HEK293 (cell line): ENCODE results near the gene EEF1AKMT3.

Experiments used
- CTCF ChIA-PET: fragments of 350-600 bp; formaldehyde crosslinking; extraction: SDS; loops from one replicate; lab custom pipeline; 2021; ENCODE audit warnings: antibody characterized with exemption; lab: Yijun Ruan, JAX
- POLR2A ChIA-PET: fragments of 300-600 bp; formaldehyde crosslinking; extraction: SDS; loops from one replicate; lab custom pipeline; 2020; ENCODE audit warnings: antibody characterized with exemption, inconsistent platforms; lab: Yijun Ruan, JAX
- H3K27ac ChIP-seq: fragments of 200-500 bp; sonication (Bioruptor generic); 2 replicates; pipeline ENCODE4 v1.5.1; 2014; ENCODE audit warnings: low read depth, low read length, control low read depth, inconsistent platforms; ENCODE audit errors: extremely low read depth
- H3K36me3 ChIP-seq, 2 experiments: fragments of 200-500 bp in 1 of 2; sonication (Bioruptor generic) in 1 of 2; 1 replicate in 1 of 2; 2 replicates in 1 of 2; pipeline ENCODE4 v1.5.1; 2014 to 2017; ENCODE audit warnings: inconsistent platforms in 2 of 2, low read length in 2 of 2; ENCODE audit not compliant: control insufficient read depth in 2 of 2, insufficient read depth in 1 of 2
- H3K4me1 ChIP-seq: fragments of 200-500 bp; sonication (Bioruptor generic); 2 replicates; pipeline ENCODE4 v1.5.1; 2014; ENCODE audit warnings: mild to moderate bottlenecking, low read length, inconsistent platforms; ENCODE audit not compliant: control insufficient read depth, insufficient read depth
- H3K4me3 ChIP-seq: 2 replicates; pipeline ENCODE4 v1.5.1; 2011; ENCODE audit warnings: low read depth, mild to moderate bottlenecking, control low read depth, low read length, moderate library complexity
- H3K9me3 ChIP-seq: fragments of 200-500 bp; sonication (Bioruptor generic); 2 replicates; pipeline ENCODE4 v1.5.1; 2014; ENCODE audit warnings: low read depth, low read length, inconsistent platforms; ENCODE audit not compliant: control insufficient read depth, insufficient read depth
- EGR2 ChIP-seq: fragments of 450-650 bp; formaldehyde crosslinking; IDR thresholded peaks from 2 replicates; pipeline ENCODE4 v1.5.1; 2016; ENCODE audit warnings: low read depth, missing biosample characterization, missing genetic modification characterization
- KLF1 ChIP-seq: fragments of 450-650 bp; formaldehyde crosslinking; IDR thresholded peaks from 2 replicates; pipeline ENCODE4 v1.5.1; 2016; ENCODE audit warnings: missing biosample characterization, missing genetic modification characterization
- KLF8 ChIP-seq: fragments of 450-650 bp; formaldehyde crosslinking; IDR thresholded peaks from 2 replicates; pipeline ENCODE4 v1.5.1; 2016; ENCODE audit warnings: missing biosample characterization, missing genetic modification characterization
- YY1 ChIP-seq: fragments of 450-650 bp; formaldehyde crosslinking; IDR thresholded peaks from 2 replicates; pipeline ENCODE4 v1.5.1; 2018; ENCODE audit warnings: missing biosample characterization, missing genetic modification characterization
- ZBTB1 ChIP-seq: fragments of 450-650 bp; formaldehyde crosslinking; IDR thresholded peaks from 2 replicates; pipeline ENCODE4 v1.5.1; 2016; ENCODE audit warnings: missing biosample characterization, missing genetic modification characterization
- ZBTB17 ChIP-seq: fragments of 450-650 bp; formaldehyde crosslinking; IDR thresholded peaks from 2 replicates; pipeline ENCODE4 v1.5.1; 2016; ENCODE audit warnings: missing biosample characterization, missing genetic modification characterization
- ZBTB8A ChIP-seq: fragments of 450-650 bp; formaldehyde crosslinking; IDR thresholded peaks from 2 replicates; pipeline ENCODE4 v1.5.1; 2016; ENCODE audit warnings: missing biosample characterization, missing genetic modification characterization
- ZFP37 ChIP-seq: fragments of 450-650 bp; formaldehyde crosslinking; IDR thresholded peaks from 2 replicates; pipeline ENCODE4 v1.5.1; 2016; ENCODE audit warnings: missing biosample characterization, missing genetic modification characterization
- ZFP69B ChIP-seq: fragments of 450-650 bp; formaldehyde crosslinking; IDR thresholded peaks from 2 replicates; pipeline ENCODE4 v1.5.1; 2016; ENCODE audit warnings: missing biosample characterization, missing genetic modification characterization
- ZNF23 ChIP-seq: fragments of 450-650 bp; formaldehyde crosslinking; IDR thresholded peaks from 2 replicates; pipeline ENCODE4 v1.5.1; 2016; ENCODE audit warnings: missing biosample characterization, missing genetic modification characterization, borderline replicate concordance
- ZNF239 ChIP-seq: fragments of 450-650 bp; formaldehyde crosslinking; IDR thresholded peaks from 2 replicates; pipeline ENCODE4 v1.5.1; 2016; ENCODE audit warnings: missing biosample characterization, missing genetic modification characterization
- ZNF311 ChIP-seq: fragments of 450-650 bp; formaldehyde crosslinking; IDR thresholded peaks from 2 replicates; pipeline ENCODE4 v1.5.1; 2017; ENCODE audit warnings: missing biosample characterization, missing genetic modification characterization, borderline replicate concordance
- ZNF473 ChIP-seq: fragments of 450-650 bp; formaldehyde crosslinking; IDR thresholded peaks from 2 replicates; pipeline ENCODE4 v1.5.1; 2017; ENCODE audit warnings: missing biosample characterization, missing genetic modification characterization
- ZNF510 ChIP-seq: fragments of 450-650 bp; formaldehyde crosslinking; IDR thresholded peaks from 2 replicates; pipeline ENCODE4 v1.5.1; 2018; ENCODE audit warnings: mild to moderate bottlenecking, missing genetic modification characterization, missing biosample characterization; ENCODE audit not compliant: insufficient replicate concordance
- ZNF561 ChIP-seq: fragments of 450-650 bp; IDR thresholded peaks from 2 replicates; pipeline ENCODE4 v1.5.1; 2018; ENCODE audit warnings: missing biosample characterization, missing genetic modification characterization, borderline replicate concordance
- ZNF624 ChIP-seq: fragments of 450-650 bp; formaldehyde crosslinking; IDR thresholded peaks from 2 replicates; pipeline ENCODE4 v1.5.1; 2017; ENCODE audit warnings: missing biosample characterization, missing genetic modification characterization
- ZNF660 ChIP-seq: fragments of 450-650 bp; IDR thresholded peaks from 2 replicates; pipeline ENCODE4 v1.5.1; 2018; ENCODE audit warnings: missing biosample characterization, mild to moderate bottlenecking, missing genetic modification characterization
- ZNF707 ChIP-seq: fragments of 450-650 bp; formaldehyde crosslinking; IDR thresholded peaks from 2 replicates; pipeline ENCODE4 v1.5.1; 2016; ENCODE audit warnings: missing biosample characterization, missing genetic modification characterization
- ZNF777 ChIP-seq: fragments of 450-650 bp; formaldehyde crosslinking; IDR thresholded peaks from 2 replicates; pipeline ENCODE4 v1.5.1; 2017; ENCODE audit warnings: missing biosample characterization, missing genetic modification characterization, borderline replicate concordance
- ZNF792 ChIP-seq: fragments of 450-650 bp; formaldehyde crosslinking; IDR thresholded peaks from 2 replicates; pipeline ENCODE4 v1.5.1; 2016; ENCODE audit warnings: missing biosample characterization, missing genetic modification characterization
- ZNF837 ChIP-seq: fragments of 450-650 bp; formaldehyde crosslinking; IDR thresholded peaks from 2 replicates; pipeline ENCODE4 v1.5.1; 2016; ENCODE audit warnings: missing biosample characterization, missing genetic modification characterization
- ZSCAN30 ChIP-seq: fragments of 450-650 bp; IDR thresholded peaks from 2 replicates; pipeline ENCODE4 v1.5.1; 2018; ENCODE audit warnings: missing biosample characterization, mild to moderate bottlenecking, missing genetic modification characterization, moderate library complexity
- TF ChIP-seq, protein P1 (sequence below): fragments of 450-650 bp; formaldehyde crosslinking; IDR thresholded peaks from 2 replicates; pipeline ENCODE4 v1.5.1; 2016; ENCODE audit warnings: missing biosample characterization, missing genetic modification characterization, borderline replicate concordance
- TF ChIP-seq, protein P2 (sequence below): fragments of 450-650 bp; formaldehyde crosslinking; IDR thresholded peaks from 2 replicates; pipeline ENCODE4 v1.5.1; 2016; ENCODE audit warnings: missing biosample characterization, missing genetic modification characterization

The EEF1AKMT3 gene

DNA sequence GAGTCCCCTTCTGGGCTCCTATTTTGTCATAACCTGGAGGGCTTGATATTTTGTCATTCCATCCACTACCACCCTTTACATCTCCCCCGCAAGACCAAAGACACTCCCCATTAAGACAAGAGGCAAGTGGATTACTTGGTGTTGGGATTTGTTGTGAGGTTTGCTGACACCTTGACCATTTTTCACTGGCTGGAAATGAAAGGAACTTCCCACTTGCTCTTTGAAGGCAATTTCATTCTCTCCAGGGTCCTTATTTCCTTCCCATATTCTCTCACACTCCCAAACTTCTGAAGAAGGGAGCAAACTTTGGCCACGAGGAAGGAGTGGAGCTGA is 48.8 kb upstream of the EEF1AKMT3 start:
- Histone ChIP-seq H3K9me3 (no peaks in the 10 kb centered on the region), H3K4me1 (no peaks in the 10 kb centered on the region), H3K36me3 (peaks cover 3 to 33% of the 10 kb centered on the region in 2 experiments; a peak in 2 of 3 replicates), H3K27ac (no peak overlapping the region), H3K4me3 (no peak overlapping the region)
- ChIA-PET POLR2A (interaction anchor here (2.0 to 2.3 kb wide), 2 partner anchors 12 to 21 kb away, joined by 6 to 7 read pairs; partner anchors contain the start of gene TSPAN31), CTCF (interaction anchor here (2.4 to 4.6 kb wide), 2 partner anchors 12 to 30 kb away, joined by 6 to 55 read pairs; partner anchors contain the start of gene OS9)
- TF ChIP-seq ZBTB8A (tag by site-specific recombination), result no peak
- no peak for TF ChIP-seq ZFP69B
- no peak for TF ChIP-seq ZNF660 (tag by site-specific recombination)
- no peak for TF ChIP-seq ZBTB17 (tag by site-specific recombination)
- no peak for TF ChIP-seq ZNF311 (tag by site-specific recombination)
- no peak for TF ChIP-seq ZFP37 (tag by site-specific recombination)
- TF ChIP-seq ZNF473 (tag by site-specific recombination), result no peak
- TF ChIP-seq, protein P1, sequence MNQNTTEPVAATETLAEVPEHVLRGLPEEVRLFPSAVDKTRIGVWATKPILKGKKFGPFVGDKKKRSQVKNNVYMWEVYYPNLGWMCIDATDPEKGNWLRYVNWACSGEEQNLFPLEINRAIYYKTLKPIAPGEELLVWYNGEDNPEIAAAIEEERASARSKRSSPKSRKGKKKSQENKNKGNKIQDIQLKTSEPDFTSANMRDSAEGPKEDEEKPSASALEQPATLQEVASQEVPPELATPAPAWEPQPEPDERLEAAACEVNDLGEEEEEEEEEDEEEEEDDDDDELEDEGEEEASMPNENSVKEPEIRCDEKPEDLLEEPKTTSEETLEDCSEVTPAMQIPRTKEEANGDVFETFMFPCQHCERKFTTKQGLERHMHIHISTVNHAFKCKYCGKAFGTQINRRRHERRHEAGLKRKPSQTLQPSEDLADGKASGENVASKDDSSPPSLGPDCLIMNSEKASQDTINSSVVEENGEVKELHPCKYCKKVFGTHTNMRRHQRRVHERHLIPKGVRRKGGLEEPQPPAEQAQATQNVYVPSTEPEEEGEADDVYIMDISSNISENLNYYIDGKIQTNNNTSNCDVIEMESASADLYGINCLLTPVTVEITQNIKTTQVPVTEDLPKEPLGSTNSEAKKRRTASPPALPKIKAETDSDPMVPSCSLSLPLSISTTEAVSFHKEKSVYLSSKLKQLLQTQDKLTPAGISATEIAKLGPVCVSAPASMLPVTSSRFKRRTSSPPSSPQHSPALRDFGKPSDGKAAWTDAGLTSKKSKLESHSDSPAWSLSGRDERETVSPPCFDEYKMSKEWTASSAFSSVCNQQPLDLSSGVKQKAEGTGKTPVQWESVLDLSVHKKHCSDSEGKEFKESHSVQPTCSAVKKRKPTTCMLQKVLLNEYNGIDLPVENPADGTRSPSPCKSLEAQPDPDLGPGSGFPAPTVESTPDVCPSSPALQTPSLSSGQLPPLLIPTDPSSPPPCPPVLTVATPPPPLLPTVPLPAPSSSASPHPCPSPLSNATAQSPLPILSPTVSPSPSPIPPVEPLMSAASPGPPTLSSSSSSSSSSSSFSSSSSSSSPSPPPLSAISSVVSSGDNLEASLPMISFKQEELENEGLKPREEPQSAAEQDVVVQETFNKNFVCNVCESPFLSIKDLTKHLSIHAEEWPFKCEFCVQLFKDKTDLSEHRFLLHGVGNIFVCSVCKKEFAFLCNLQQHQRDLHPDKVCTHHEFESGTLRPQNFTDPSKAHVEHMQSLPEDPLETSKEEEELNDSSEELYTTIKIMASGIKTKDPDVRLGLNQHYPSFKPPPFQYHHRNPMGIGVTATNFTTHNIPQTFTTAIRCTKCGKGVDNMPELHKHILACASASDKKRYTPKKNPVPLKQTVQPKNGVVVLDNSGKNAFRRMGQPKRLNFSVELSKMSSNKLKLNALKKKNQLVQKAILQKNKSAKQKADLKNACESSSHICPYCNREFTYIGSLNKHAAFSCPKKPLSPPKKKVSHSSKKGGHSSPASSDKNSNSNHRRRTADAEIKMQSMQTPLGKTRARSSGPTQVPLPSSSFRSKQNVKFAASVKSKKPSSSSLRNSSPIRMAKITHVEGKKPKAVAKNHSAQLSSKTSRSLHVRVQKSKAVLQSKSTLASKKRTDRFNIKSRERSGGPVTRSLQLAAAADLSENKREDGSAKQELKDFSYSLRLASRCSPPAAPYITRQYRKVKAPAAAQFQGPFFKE (tag by site-specific recombination), result no peak
- no peak for TF ChIP-seq ZSCAN30 (tag by site-specific recombination)
- no peak for TF ChIP-seq ZNF792
- TF ChIP-seq ZNF837, result no peak
- no peak for TF ChIP-seq EGR2 (tag by site-specific recombination)
- no peak for TF ChIP-seq ZBTB1 (tag by site-specific recombination)
- no peak for TF ChIP-seq KLF8 (tag by site-specific recombination)
- TF ChIP-seq ZNF239, result no peak
- TF ChIP-seq ZNF777 (tag by site-specific recombination), result no peak
- TF ChIP-seq KLF1 (tag by site-specific recombination), result no peak
- no peak for TF ChIP-seq ZNF510
- TF ChIP-seq ZNF23, result no peak

DNA sequence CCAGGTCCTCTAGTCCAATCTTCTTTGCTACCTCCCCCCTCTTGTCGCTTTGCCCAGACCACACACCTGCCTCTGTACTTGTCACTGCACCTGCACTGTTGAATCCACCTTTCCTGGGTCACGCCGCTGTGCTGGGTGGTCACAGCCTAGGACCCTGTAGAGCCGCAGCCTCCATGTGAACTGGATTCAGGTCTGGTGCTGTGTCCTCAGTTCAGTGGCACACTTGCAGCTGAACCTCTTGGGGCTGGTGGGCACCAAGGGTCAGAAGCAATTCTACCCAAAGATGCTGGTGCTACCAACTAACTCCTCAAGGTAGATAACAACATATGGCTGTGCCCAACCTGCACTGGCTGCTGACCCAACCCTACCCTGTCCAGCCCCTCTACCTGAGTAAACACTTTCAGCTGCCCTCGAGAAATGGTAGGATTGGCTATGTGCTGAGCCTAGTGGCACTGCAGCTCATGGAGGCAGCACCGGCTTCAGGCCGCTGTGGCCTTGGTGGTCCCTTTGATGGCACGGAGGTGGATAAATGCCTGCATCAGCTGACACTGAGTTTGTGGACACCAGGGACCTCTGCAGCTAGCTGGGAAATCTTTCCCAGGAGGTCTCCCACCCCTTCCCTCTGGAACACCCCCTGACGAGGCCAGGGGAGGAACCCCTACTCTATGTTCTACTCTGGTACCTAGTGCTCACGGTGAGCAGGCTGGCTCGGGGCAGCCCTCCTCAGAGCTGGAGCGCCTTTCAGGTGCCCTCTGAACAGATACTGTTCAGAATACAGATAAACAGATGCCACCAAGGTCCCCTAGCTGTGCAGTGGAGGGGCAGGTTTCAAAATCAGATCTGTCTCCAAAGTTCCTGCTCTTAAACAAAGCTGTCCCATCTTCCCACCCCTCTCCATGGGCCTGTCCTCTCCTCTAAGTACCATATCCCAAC is 48.1 kb upstream of the EEF1AKMT3 start:
- POLR2A ChIA-PET, result interaction anchor here (2.3 kb wide), 1 partner anchor 12 kb away, joined by 6 read pairs; no protein-coding TSS in a partner anchor
- peaks cover 3 to 26% of the 10 kb centered on the region in 2 experiments; a peak in 2 of 3 replicates for H3K36me3 ChIP-seq
- no peak overlapping the region for H3K4me3 ChIP-seq
- H3K27ac ChIP-seq, result no peak overlapping the region
- H3K4me1 ChIP-seq, result no peaks in the 10 kb centered on the region
- H3K9me3 ChIP-seq, result no peaks in the 10 kb centered on the region
- CTCF ChIA-PET, result interaction anchor here (0.7 to 4.6 kb wide), 6 partner anchors 12 to 59 kb away, joined by 3 to 55 read pairs (median 5); partner anchors contain the start of genes OS9 and TSPAN31
- TF ChIP-seq ZBTB1 (tag by site-specific recombination) (no peak), ZNF707 (tag by site-specific recombination) (no peak), ZNF561 (tag by site-specific recombination) (no peak), ZNF624 (no peak), ZNF792 (no peak), YY1 (no peak)
- TF ChIP-seq, protein P2, sequence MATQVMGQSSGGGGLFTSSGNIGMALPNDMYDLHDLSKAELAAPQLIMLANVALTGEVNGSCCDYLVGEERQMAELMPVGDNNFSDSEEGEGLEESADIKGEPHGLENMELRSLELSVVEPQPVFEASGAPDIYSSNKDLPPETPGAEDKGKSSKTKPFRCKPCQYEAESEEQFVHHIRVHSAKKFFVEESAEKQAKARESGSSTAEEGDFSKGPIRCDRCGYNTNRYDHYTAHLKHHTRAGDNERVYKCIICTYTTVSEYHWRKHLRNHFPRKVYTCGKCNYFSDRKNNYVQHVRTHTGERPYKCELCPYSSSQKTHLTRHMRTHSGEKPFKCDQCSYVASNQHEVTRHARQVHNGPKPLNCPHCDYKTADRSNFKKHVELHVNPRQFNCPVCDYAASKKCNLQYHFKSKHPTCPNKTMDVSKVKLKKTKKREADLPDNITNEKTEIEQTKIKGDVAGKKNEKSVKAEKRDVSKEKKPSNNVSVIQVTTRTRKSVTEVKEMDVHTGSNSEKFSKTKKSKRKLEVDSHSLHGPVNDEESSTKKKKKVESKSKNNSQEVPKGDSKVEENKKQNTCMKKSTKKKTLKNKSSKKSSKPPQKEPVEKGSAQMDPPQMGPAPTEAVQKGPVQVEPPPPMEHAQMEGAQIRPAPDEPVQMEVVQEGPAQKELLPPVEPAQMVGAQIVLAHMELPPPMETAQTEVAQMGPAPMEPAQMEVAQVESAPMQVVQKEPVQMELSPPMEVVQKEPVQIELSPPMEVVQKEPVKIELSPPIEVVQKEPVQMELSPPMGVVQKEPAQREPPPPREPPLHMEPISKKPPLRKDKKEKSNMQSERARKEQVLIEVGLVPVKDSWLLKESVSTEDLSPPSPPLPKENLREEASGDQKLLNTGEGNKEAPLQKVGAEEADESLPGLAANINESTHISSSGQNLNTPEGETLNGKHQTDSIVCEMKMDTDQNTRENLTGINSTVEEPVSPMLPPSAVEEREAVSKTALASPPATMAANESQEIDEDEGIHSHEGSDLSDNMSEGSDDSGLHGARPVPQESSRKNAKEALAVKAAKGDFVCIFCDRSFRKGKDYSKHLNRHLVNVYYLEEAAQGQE (tag by site-specific recombination), result no peak
